OCI-LY3 (cell line): ENCODE results near the gene MPP7.
"Not testable (repeated sequence)": the region's sequence is repeated elsewhere in the genome, so short reads cannot be mapped to it uniquely, and the experiment has no call there.

ENCODE experiments used
- H2AFZ ChIP-seq: fragments of 200-600, 300-600 bp; shearing (Covaris generic); 2 replicates; pipeline ENCODE4 v1.6.0; 2014; ENCODE audit warnings: antibody characterized with exemption, low read depth, low read length
- H3K27ac ChIP-seq: fragments of 200-600, 300-600 bp; sonication (generic); 2 replicates; pipeline ENCODE4 v1.5.1; 2014; ENCODE audit warnings: mild to moderate bottlenecking, low read length, moderate library complexity, mixed read lengths
- H3K27me3 ChIP-seq: fragments of 200-600, 300-600 bp; sonication (generic); 2 replicates; pipeline ENCODE4 v1.6.1; 2014; ENCODE audit warnings: low read depth, low read length, mixed read lengths
- H3K36me3 ChIP-seq: fragments of 200-600, 300-600 bp; sonication (generic); replicated peaks from 2 replicates; pipeline ENCODE3; 2014; ENCODE audit warnings: low read depth, low read length, mixed read lengths
- H3K4me1 ChIP-seq: fragments of 300-600, 200-600 bp; sonication (generic); 2 replicates; pipeline ENCODE4 v1.6.1; 2014; ENCODE audit warnings: low read length, mixed read lengths
- H3K4me2 ChIP-seq: fragments of 200-600, 300-600 bp; sonication (generic); 2 replicates; pipeline ENCODE4 v1.6.1; 2014; ENCODE audit warnings: low read length, mixed read lengths
- H3K4me3 ChIP-seq: fragments of 300-600, 200-600 bp; sonication (generic); 2 replicates; pipeline ENCODE4 v1.5.1; 2014; ENCODE audit warnings: antibody characterized with exemption, mild to moderate bottlenecking, low read length, moderate library complexity
- H3K79me2 ChIP-seq: fragments of 300-600, 200-600 bp; shearing (Covaris generic); 2 replicates; pipeline ENCODE4 v1.6.1; 2014; ENCODE audit warnings: mild to moderate bottlenecking, low read length, mixed read lengths
- H3K9ac ChIP-seq: fragments of 300-600, 200-600 bp; shearing (Covaris generic); 2 replicates; pipeline ENCODE4 v1.6.0; 2014; ENCODE audit warnings: mild to moderate bottlenecking, low read length, moderate library complexity
- H3K9me3 ChIP-seq: fragments of 200-600, 300-600 bp; shearing (Covaris generic); 2 replicates; pipeline ENCODE4 v1.6.1; 2014; ENCODE audit warnings: low read length, mixed read lengths; ENCODE audit not compliant: insufficient read depth
- H4K20me1 ChIP-seq: fragments of 200-600, 300-600 bp; sonication (generic); 2 replicates; pipeline ENCODE4 v1.6.1; 2016; ENCODE audit warnings: low read length, mixed read lengths; ENCODE audit not compliant: insufficient read depth
- EZH2phosphoT487 ChIP-seq: fragments of 200-600 bp; shearing (Covaris generic); IDR thresholded peaks from 2 replicates; pipeline ENCODE4 v1.6.1; 2018; ENCODE audit warnings: antibody characterized with exemption, mixed run types, low read depth
- TF ChIP-seq, protein P1 (sequence below): fragments of 200-600, 300-600 bp; sonication (generic); IDR thresholded peaks from 2 replicates; pipeline ENCODE4 v1.5.1; 2014; ENCODE audit warnings: antibody characterized with exemption, low read length, low read depth

Gene MPP7

DNA sequence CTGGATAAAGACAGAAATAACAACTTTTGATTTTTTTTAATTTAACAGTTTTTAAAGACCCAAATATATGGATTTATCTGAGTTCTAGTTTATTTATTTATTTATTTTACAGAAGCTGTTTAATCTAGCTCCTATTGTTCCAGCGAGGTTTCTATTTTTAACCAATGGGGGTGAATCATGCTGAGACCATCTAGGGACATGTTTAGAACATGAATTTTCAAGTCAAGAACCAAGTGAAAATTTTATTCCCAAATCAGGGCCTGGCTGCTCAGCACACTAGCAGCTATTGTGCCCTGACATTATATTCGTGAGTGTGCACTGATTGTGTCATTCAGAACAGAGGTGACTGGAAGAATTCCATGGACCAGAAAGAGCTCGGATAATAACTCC, 24.6 kb upstream of the MPP7 start:
- H3K9ac ChIP-seq = no peak overlapping the region
- H3K4me1 ChIP-seq = peaks cover 32% of the 10 kb centered on the region
- H3K9me3 ChIP-seq = no peaks in the 10 kb centered on the region
- H3K27ac ChIP-seq = no peak overlapping the region
- H3K27me3 ChIP-seq = no peaks in the 10 kb centered on the region
- TF ChIP-seq EZH2phosphoT487 = no peak
- H2AFZ ChIP-seq = no peak overlapping the region
- H3K4me3 ChIP-seq = no peak overlapping the region
- H3K36me3 ChIP-seq = no peaks in the 10 kb centered on the region
- no peaks in the 10 kb centered on the region for H3K79me2 ChIP-seq
- H3K4me2 ChIP-seq = peak overlapping the region; percentile 40
- no peaks in the 10 kb centered on the region for H4K20me1 ChIP-seq

DNA sequence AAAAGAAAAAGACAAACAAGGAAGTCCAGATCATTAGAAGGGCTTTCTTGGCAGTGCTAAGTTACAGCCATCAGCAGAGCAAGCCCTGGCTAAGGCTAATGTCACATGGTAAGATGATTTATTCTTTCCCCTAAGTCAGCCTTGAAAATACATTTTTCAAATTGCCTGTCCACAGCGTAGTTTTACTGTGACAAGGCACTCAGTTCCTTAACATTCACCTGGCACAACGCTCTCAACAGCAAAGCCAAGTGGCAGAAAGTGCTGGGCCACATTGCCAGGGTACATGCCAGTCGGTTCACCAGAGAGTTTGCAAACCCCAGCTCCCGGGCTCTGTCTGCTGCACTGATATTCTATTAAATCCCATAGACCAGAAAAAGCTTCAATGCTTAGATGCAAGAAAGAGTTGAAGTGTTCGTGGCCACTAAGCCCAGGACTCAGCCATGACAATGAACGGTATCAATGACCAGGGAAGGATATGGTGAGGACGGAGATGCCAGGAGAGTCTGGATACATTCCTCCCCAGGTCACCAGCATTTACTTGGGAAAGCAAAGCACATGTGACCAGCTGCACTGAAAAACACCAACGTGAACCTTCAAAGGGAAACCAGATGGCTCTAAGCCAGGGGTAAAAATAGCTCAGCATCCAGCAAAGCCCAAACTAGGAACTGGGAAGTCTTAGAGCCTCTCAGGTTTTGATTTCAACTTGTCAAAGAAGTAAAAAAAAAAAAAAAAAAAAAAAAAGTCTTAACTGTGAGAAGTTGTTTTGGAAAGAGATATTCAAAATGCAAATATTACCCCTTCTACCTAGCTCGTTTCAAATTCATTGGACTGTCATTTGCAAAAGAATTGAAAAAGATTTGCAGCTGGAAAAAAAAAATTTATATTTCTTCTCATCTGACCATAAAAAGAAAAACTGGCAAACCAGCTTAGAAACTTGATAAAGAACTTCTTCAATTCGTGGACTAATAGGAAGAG, 23.9 kb upstream of the MPP7 start:
- peak overlapping the region; percentile 69 for H2AFZ ChIP-seq
- no peak overlapping the region for H3K4me3 ChIP-seq
- no peak for TF ChIP-seq EZH2phosphoT487
- TF ChIP-seq, protein P1, sequence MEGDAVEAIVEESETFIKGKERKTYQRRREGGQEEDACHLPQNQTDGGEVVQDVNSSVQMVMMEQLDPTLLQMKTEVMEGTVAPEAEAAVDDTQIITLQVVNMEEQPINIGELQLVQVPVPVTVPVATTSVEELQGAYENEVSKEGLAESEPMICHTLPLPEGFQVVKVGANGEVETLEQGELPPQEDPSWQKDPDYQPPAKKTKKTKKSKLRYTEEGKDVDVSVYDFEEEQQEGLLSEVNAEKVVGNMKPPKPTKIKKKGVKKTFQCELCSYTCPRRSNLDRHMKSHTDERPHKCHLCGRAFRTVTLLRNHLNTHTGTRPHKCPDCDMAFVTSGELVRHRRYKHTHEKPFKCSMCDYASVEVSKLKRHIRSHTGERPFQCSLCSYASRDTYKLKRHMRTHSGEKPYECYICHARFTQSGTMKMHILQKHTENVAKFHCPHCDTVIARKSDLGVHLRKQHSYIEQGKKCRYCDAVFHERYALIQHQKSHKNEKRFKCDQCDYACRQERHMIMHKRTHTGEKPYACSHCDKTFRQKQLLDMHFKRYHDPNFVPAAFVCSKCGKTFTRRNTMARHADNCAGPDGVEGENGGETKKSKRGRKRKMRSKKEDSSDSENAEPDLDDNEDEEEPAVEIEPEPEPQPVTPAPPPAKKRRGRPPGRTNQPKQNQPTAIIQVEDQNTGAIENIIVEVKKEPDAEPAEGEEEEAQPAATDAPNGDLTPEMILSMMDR = no peak
- H3K9me3 ChIP-seq = no peaks in the 10 kb centered on the region
- H3K4me2 ChIP-seq = peak overlapping the region; percentile 40
- H3K36me3 ChIP-seq = no peaks in the 10 kb centered on the region
- no peak overlapping the region for H3K27ac ChIP-seq
- H3K27me3 ChIP-seq = no peaks in the 10 kb centered on the region
- peak overlapping the region; percentile 22; the same call in 1 of the 2 replicates for H3K9ac ChIP-seq
- H3K79me2 ChIP-seq = no peaks in the 10 kb centered on the region
- H3K4me1 ChIP-seq = peaks cover 30% of the 10 kb centered on the region
- H4K20me1 ChIP-seq = no peaks in the 10 kb centered on the region

DNA sequence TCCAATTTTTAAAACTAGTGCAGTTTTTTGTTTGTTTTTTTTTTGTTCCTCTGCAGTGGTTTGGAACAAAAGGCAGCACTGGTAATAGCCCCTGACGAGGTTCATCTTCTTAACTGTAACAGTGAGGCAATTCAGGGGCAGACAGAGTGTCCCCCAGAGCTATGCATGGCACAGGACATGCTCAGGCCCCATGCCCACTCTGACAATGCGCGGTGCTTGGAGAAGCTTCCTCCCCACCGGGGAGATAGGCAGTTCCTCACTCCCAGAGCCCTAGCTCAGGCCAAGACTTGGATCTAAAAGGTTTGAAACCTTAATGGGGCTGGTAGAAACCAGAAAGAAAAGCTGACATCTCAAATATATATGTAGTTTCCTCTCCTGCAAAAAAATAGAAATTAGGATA, 17.9 kb upstream of the MPP7 start:
- H3K27me3 ChIP-seq = peaks cover 3% of the 10 kb centered on the region; the same call in 1 of the 2 replicates
- H3K4me1 ChIP-seq = no peaks in the 10 kb centered on the region
- no peaks in the 10 kb centered on the region for H3K9me3 ChIP-seq
- H2AFZ ChIP-seq = no peak overlapping the region
- H3K4me3 ChIP-seq = no peak overlapping the region
- TF ChIP-seq, protein P1 = no peak
- TF ChIP-seq EZH2phosphoT487 = no peak
- H3K36me3 ChIP-seq = no peaks in the 10 kb centered on the region
- H4K20me1 ChIP-seq = no peaks in the 10 kb centered on the region
- no peaks in the 10 kb centered on the region for H3K79me2 ChIP-seq
- no peak overlapping the region for H3K4me2 ChIP-seq
- no peak overlapping the region for H3K27ac ChIP-seq
- H3K9ac ChIP-seq = no peak overlapping the region

DNA sequence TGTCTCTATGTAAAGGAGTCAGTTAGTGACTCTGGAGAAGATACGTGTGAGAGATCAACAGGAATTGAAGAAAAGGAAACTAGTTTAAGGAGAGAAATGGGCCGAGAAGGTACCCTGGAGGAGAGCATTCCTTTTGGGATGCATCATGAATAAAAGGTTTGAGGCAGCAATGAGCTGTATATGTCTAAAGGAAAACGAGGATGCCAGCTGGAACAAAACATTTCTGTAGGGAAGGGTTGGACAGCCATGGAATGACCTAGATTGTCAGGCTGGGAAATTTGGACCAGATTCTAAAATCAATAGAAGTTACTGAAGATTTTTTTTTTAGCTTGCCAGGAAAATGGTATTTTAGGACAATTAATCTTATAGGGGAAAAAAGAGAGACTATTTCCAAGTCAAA, 17.2 kb upstream of the MPP7 start:
- Histone ChIP-seq H3K27me3 (peaks cover 3% of the 10 kb centered on the region; the same call in 1 of the 2 replicates), H3K9ac (no peak overlapping the region), H3K4me3 (no peak overlapping the region), H3K9me3 (no peaks in the 10 kb centered on the region), H4K20me1 (no peaks in the 10 kb centered on the region), H3K27ac (no peak overlapping the region), H3K4me1 (no peaks in the 10 kb centered on the region), H3K4me2 (no peak overlapping the region), H3K79me2 (no peaks in the 10 kb centered on the region), H3K36me3 (no peaks in the 10 kb centered on the region), H2AFZ (no peak overlapping the region)
- no peak for TF ChIP-seq EZH2phosphoT487
- TF ChIP-seq, protein P1 = no peak

DNA sequence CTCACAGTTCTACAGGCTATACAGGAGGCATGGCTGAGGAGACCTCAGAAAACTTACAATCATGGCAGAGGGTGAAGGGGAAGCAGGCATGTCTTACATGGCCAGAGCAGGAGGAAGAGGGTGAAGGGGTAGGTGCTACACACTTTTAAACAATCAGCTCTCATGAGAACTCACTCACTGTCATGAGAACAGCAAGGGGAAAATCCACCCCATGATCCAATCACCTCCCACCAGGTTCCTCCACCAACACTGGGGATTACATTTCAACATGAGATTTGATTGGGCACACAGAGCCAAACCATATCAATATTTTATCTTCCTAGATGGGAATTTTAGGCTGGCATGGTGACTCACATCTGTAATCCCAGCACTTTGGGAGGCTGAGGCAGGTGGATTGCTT, 16.2 kb upstream of the MPP7 start:
- H3K4me1 ChIP-seq, H3K36me3 ChIP-seq, H3K9me3 ChIP-seq, H3K4me2 ChIP-seq, H3K27ac ChIP-seq, H3K27me3 ChIP-seq, H4K20me1 ChIP-seq, H3K79me2 ChIP-seq, H3K4me3 ChIP-seq, H3K9ac ChIP-seq, H2AFZ ChIP-seq: not testable (repeated sequence)
